HG03378 (cell line): ENCODE measurements around the gene P2RY8.

ENCODE experiments used
- ATAC-seq: cut with Tn5 transposase; IDR thresholded peaks from one replicate; pipeline ENCODE4 v1.9.1; 2021; ENCODE audit warnings: mild to moderate bottlenecking, moderate library complexity; ENCODE audit not compliant: unreplicated experiment

Gene P2RY8

DNA sequence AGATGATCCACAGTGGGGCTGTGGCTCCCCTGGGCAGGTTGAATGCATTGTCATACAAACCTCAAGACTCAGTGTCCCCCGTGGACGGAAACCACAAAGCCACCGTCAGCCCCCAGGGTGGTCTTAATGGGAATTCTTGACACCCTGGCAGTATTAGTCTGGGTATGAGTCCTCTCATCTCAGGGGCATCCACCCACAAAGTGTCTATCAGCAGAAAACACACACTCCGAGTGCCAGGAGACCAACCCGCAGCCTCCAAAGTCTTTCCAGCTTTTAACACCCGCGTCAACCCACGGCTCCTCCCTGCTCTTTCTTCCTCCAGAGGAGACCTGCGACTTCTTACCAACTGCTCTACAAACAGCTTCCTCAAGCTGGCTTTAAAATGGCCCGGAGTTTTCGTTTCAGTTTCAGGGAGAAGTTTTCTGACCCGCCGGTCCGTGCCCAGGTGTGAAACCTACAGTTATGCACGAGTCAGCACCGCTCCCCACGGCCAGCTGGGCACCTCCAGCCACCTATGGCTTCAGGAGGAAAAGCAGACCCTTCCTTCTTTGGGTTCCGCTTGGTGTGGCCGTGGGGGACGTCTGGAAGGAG lies 69.9 kb downstream of the P2RY8 start:
- ATAC-seq, result peak; percentile 49

DNA sequence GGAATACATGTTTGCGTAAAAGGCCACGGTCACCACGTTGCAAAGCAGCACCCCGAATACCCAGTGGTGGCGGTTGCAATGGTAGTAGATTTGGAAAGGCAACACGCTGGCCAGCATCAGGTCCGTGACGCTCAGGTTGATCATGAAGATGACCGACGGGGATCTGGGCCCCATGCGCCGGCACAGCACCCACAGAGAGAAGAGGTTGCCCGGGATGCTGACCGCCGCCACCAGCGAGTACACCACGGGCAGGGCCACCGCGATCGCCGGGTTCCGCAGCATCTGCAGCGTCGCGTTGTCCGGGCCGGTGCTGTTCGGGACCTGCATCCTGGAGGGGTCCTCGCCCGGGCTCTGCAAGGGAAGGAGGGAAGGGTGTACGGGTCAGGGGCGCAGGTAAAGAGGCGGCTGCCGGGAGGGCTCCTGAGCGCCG lies 70.7 kb downstream of the P2RY8 start:
- ATAC-seq, result no peak

DNA sequence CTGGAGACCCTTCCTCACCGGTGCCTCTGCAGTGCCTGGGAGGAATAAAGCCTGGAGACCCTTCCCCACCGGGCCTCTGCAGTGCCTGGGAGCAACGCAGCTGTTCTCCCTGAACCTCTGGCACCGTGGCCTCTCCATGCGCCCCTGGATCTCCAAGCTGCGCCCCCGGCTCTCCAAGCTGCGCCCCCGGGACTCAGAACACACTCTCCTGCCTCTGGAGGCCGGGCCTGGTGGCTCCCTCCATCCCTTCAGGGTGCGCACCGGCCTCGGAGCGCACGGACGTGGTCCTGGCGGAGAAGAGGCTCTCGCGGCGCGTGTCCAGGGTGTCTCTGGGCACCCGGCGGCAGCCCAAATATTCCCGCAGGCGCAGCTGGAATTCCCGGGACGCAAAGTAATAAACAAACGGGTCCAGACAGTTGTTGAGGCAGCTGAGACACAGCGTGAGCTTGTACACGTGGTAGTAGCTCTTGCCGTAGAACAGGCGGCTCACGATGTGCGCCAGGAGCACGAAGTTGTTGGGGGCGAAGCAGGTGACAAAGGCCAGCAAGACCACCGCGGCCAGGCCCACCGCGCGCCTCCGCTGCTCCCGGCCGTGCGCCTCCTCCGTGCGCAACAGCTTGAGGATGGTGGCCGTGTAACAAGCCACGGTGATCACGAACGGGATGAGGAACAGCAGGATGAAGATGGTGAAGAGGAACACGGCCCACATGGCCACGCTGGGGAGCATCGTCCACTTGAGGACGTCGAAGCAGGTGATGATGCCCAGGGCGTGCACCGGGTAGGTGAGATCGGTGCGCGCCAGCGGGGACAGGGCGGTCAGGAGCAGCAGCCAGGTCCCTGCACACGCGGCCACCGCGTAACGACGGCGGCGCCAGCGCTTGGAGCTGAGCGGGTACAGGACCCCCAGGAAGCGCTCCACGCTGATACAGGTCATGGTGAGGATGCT lies 71.4 kb downstream of the P2RY8 start:
- no peak for ATAC-seq

DNA sequence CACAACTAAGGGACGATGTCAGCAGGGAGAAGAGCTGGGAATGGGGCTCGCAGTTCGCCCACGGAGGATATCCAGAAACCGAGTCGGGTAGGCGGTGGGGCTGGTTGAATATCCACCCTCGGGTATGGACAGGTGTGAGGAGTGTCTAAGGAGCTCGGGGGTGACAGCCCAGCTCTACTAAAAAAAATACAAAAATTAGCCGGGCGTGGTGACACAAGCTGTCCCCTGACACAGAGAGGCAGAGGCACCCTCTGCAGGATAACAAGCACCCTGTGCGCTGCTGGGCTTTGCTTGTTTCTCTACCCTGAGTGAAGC lies 72.1 kb downstream of the P2RY8 start:
- no peak for ATAC-seq

DNA sequence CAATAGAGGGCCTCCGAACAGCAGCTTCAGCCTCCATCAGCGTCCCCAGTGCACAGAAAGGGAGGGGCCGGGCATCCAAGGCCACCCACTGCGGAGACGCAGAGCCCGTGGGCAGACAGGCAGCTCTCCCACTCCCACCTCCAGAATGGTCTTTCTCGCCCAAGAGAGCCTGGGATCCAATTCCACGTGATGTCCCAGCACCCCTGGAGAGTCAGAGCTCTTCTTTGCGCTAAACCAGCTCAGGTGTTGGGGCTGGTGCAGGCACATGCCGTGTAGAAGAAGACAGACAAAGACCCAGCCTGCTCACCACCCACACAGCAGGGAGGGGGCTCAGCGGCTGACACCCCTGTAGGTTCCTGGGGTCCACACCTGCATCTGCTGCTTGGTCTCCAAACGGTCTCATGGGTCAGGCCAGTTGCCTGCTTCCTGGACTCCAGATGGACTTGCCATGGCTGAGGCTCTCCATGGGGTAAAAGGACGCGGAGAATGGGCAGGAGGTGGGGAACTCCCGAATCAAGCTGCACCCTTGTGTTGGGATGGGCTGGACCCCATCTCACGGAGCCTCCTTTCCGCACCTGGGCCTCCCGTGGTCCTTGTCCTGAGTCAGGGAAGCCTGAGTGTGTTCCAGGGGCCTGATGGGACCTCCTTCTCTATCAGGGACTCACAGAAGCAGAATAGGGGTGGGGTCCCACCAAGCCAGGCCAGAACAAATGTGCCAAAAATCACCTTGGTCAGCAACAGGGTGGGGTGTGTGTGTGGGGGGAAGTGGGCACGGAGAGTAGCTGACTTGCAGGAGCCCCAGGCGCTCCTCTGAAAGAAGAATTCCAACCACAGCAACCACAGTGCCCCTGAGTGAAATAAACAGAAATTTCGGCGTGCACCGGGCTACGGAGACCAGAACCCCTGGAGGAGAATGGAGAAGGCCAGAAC lies 72.7 kb downstream of the P2RY8 start:
- no peak for ATAC-seq

DNA sequence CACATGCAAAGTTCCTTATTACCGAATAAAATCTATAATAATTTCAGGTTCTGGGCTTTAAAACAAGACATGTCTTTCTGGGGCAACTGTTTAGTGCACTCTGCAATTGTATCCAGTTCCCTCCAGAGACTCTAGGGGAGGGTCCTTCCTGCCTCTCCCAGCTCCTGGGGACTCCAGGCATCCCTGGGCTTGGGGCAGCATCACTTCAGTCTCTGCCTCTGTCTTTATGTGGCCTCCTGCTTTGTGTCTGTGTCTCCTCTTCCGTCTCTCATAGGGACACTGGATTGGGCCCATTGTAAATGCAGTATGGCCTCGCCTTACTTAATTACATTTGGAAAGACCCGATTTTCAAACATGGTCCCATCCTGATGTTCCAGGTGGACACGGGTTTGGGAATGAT lies 73.4 kb downstream of the P2RY8 start:
- ATAC-seq, result no peak

DNA sequence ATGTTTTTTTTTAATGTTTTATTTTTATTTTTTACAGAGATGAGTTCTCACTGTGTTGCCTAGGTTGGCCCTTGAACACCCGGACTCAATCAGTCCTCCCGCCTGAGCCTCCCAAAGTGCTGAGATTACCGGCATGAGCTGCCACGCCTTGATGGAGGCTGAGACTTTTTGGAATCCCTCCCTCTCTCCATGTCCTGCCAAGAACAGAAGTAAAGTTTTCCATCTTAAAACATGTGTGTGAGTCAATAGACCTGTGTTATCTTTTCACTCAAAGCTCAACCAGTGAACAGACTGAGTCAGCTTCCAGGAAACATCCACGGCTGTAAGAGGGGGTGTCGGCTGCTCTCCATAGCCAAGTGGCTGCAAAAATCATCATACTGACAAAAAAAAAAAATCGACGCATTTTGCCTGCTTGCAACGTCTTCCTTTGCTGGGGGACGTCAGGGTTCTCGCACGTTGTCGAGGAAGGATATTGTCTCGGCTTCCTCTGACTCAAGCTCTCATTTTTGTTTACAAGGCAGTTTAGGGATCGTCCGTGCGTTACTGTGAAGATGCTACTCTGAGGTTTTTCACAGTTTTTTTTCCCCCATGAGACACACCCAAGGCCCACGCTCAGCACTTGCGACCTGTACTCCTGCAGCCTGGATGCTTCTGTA lies 74.3 kb downstream of the P2RY8 start:
- ATAC-seq, result no peak

DNA sequence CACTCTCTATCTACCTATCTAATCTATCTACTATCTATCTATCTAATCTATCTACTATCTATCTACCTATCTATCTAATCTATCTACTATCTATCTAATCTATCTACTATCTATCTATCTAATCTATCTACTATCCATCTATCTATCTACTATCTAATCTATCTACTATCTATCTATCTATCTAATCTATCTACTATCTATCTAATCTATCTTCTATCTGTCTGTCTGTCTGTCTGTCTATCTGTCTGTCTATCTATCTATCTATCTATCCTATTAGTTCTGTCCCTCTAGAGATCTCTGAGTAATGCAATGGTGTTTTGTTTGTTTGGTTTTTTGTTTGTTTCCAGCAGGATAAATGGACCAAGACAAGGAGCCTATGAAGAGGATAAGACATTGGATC lies 74.9 kb downstream of the P2RY8 start:
- no peak for ATAC-seq

DNA sequence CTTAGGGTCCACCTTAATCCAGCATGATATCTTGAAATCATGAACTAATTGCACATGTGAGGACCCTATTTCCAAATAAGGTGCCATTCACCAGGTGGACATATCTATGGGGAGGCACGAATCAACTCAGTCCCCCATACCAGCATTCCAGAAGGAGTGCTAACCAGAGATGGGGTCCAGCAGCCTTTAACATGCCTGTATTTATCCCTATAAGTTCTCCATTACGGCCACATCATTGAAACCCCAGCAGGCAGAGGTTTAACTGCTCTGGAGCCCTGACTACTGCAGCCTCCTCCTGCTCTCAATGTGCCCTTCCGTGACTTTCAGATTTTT lies 81.1 kb downstream of the P2RY8 start:
- no peak for ATAC-seq

DNA sequence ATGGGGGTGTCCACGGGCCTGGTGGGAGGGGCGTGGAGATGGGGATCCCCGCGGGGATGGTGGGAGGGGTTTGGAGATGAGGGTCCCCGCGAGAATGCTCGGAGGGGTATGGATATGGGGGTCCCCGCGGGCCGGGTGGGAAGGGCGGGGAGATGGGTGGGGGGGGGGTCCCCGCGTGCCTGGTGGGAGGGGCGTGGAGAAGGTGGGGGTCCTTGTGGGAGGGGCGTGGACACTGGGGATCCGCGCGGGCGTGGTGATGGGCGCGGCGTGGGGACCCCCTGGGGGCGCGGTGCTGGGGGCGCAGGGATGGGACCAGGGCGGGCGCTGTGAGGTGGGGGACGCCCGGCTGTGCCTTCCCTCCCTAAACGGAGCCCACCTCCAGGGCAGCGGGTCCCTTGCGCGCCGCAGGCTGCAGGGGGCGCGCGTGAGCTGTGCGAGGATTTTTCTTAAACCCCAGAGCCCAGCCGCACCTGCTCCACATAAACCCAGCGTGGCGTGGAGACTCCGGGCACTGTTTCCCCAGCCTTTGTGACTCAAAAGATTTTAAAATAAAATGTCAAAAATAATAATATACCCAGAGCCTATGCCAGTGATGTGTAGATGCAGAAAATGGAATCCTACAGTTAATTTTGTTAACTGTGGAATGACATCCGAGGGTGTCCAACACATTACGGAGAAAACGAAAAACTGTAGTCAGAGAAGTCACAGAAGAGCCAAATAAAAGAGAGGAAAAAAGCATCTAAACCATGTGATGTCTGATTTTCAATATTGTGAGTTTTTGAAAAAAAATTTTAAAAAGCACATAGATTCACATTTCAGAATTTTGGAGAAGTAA lies 82.8 kb downstream of the P2RY8 start:
- peak; percentile 57 for ATAC-seq

DNA sequence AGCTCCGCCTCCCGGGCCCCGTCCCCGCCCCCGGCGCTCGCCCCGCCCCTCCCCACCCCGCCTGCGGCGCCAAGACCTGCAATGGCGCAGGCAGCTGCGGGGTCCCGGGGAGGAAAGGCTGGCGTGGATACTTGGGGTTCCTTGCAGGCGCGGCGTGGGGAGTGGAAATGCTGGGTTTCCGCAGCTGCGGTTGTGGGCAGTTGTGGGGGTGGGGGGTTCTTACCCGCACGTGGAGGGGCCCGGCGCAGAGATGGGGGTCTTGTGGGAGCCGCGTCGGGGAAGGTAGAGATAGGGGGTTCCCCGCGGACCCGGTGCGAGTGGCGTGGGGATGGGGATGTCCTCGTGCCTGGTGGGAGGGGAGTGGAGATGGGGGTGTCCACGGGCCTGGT lies 83.6 kb downstream of the P2RY8 start:
- ATAC-seq, result peak; percentile 3

DNA sequence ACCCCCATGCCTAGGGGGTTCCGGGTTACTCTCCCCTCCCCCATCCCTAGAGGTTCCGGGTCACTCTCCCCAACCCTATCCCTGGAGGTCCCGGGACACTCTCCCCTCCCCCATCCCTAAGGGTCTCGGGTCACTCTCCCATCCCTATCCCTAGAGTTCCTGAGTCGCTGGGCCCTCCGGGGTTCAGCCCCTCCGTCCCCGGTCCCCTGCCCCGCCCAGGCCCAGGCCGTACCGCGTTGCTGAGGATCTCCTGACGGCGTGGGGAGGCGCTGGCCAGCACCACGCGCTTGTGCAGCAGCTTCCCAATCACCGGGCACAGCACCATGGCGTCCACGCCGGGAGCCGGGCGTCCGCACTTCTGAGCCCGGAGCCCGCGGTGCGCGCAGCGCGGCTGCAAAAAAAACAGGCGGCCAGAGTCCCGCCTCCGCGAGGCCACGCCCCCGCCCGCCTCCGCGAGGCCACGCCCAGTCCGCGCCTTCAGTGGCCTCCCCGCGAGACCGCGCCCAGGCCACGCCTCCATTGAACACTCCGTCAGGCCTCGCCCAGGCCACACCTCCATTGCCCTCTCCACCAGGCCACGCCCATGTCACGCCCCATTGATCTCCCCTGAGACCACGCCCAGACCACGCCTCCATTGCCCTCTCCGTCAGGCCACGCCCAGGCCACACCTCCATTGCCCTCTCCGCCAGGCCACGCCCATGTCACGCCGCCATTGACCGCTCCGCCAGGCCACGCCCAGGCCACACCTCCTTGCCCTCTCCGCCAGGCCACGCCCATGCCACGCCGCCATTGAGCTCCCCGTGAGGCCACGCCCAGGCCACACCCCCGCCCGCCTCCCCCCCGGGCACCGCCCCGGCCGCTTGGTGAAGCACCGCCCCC lies 84.2 kb downstream of the P2RY8 start, which contains the start of gene ASMTL:
ASMTL (minus strand) TSS at position 394 of the 879 bp plus-strand sequence; CDS start at position 325, 69 bp downstream.
- ATAC-seq, result peak; percentile 57

DNA sequence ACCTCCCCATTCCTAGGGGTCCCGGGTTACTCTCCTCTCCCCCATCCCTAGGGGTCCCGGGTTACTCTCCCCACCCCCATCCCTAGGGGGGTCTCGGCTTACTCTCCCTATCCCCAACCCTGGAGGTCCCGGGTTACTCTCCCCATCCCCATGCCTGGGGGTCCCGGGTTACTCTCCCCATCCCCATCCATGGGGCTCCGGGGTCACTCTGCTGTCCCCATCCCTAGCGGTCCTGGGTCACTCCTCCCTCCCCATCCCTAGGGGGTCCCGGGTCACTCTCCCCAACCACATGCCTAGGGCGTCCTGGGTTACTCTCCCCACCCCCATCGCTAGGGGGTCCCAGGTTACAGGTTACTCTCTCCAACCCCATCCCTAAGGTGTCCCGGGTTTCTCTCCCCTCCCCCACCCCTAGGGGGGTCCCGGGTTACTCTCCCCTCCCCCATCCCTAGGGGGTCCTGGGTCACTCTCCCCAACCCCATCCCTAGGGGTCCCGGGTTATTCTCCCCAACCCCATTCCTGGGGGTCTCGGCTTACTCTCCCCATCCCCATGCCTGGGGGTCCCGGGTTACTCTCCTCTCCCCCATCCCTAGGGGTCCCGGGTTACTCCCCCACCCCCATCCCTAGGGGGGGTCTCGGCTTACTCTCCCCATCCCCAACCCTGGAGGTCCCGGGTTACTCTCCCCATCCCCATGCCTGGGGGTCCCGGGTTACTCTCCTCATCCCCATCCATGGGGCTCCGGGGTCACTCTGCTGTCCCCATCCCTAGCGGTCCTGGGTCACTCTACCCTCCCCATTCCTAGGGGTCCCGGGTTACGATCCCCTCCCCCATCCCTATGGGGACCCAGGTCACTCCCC lies 85.1 kb downstream of the P2RY8 start:
- no peak for ATAC-seq

DNA sequence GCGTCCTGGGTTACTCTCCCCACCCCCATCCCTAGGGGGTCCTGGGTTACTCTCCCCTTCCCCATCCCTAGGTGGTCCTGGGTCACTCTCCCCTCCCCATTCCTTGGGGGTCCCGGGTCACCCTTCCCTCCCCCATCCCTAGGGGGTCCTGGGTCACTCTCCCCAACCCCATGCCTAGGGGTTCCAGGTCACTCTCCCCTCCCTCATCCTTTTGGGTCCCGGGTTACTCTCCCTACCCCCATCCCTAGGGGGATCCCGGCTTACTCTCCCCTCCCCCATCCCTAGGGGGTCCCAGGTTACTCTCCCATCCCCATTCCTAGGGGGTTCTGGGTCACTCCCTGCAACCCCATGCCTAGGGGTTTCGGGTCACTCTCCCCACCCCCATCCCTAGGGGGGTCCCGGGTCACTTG lies 85.7 kb downstream of the P2RY8 start:
- ATAC-seq, result no peak

DNA sequence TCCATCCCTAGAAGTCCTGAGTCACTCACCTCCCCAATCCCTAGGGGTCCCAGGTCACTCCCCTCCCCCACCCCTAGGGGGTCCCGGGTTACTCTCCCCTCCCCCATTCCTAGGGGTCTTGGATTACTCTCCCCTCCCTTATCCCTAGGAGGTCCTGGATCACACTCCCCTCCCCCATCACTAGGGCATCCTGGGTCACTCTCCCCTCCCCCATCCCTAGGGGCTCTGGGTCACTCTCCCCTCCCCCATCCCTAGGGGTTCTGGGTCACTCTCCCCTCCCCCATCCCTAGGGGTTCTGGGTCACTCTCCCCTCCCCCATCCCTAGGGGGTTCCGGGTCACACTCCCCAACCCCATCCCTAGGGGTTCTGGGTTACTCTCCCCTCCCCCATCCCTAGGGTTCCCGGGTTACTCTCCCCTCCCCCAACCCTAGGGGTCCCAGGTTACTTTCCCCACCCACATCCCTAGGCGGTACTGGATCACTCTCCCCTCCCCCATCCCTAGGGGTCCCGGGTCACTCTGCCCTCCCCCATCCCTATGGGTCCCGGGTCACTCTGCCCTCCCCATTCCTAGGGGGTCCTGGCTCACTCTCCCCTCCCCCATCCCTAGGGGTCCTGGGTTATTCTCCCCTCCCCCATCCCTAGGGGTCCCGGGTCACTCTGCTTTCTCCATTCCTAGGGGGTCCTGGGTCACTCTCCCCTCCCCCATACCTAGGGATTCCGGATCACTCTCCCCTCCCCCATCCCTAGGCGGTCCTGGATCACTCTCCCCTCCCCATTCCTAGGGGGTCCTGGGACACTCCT lies 86.4 kb downstream of the P2RY8 start:
- ATAC-seq, result no peak

DNA sequence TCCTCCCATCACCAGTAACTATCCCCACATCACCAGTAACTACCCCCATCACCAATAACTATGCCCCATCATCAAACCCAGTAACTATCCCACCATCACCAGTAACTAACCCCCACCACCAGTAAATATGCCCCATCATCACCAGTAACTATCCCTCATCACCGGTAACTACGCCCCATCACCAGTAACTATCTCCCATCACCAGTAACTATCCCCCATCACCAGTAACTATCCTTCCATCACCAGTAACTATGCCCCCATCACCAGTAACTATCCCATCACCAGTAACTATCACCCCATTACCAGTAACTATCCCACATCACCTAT lies 87.2 kb downstream of the P2RY8 start:
- ATAC-seq, result no peak

DNA sequence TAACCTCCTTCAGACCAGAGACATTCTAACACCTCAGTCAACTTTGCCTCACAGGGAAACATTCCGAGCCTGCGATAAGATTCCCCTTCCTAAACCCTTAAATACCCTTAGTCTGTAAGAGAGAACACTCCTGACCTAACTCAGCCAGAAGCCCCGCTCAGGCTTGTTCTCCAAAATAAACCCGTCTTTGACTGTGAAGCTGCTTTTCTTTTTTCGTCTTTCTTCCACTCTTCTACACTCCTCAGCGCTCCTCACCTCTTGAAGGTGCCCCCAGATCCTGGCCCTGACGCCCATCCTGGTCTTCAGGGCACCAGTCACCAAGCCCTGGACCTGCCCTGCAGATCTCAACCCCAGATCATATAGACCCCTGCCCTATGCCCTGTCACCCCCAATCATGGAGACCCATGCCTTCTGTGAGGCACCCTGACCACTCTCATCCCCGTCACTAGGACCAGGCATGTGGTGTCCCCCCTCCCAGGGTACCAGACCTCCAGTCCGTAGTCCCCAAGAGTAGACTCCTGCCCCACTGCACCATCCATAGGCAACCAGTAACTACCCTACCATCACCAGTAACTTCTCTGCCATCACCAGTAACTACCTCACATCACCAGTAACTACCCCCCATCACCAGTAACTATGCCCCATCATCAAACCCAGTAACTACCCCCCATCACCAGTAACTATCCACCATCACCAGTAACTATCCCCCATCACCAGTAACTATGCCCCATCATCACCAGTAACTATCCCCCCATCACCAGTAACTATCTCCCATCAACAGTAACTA lies 87.8 kb downstream of the P2RY8 start:
- ATAC-seq, result no peak
